ENCODE results near the gene ASCL2. TPM values are rescaled to one million over a fixed set of nuclear protein-coding genes. Genes with fewer than 3 reads are reported as not detected.

The ASCL2 gene
- total RNA-seq, 1 experiment from 2014 or later, result not detected

GRCh38 chr11:2272228-2272945, 2.0 kb upstream of the ASCL2 start:
- no peaks in the 10 kb centered on the region for H4K20me1 ChIP-seq (ENCODE audit: insufficient read depth, low read depth, low read length)
- no peak for DNase-seq
- H3K9me2 ChIP-seq (replicated peaks; ENCODE audit: insufficient read depth, low read length), result no peaks in the 10 kb centered on the region
- H3K27me3 ChIP-seq (ENCODE audit: low read length), result no peaks in the 10 kb centered on the region
- H3K79me2 ChIP-seq (ENCODE audit: low read length), result no peaks in the 10 kb centered on the region
- no peak overlapping the region for H2AFZ ChIP-seq (ENCODE audit: low read length)
- no peaks in the 10 kb centered on the region for H3K4me1 ChIP-seq (ENCODE audit: low read length)
- no peaks in the 10 kb centered on the region for H3K36me3 ChIP-seq (ENCODE audit: insufficient read depth, low read length)
- H3K9ac ChIP-seq (ENCODE audit: low read length), result no peak overlapping the region
- no peak overlapping the region for H3K27ac ChIP-seq (ENCODE audit: low read length)
- no peak overlapping the region for H3K4me2 ChIP-seq (ENCODE audit: low read depth, low read length, poor library complexity, severe bottlenecking)
- H3K4me3 ChIP-seq (ENCODE audit: low read length), result no peak overlapping the region
- no peaks in the 10 kb centered on the region for H3K9me3 ChIP-seq (ENCODE audit: low read length)

GRCh38 chr11:2271327-2272227, 1.2 kb upstream of the ASCL2 start:
- no peak overlapping the region for H3K4me2 ChIP-seq (ENCODE audit: low read depth, low read length, poor library complexity, severe bottlenecking)
- H3K79me2 ChIP-seq (ENCODE audit: low read length), result no peaks in the 10 kb centered on the region
- H3K27me3 ChIP-seq (ENCODE audit: low read length), result no peaks in the 10 kb centered on the region
- H3K27ac ChIP-seq (ENCODE audit: low read length), result no peak overlapping the region
- H3K9me3 ChIP-seq (ENCODE audit: low read length), result no peaks in the 10 kb centered on the region
- no peak overlapping the region for H3K4me3 ChIP-seq (ENCODE audit: low read length)
- no peaks in the 10 kb centered on the region for H3K36me3 ChIP-seq (ENCODE audit: insufficient read depth, low read length)
- H3K9me2 ChIP-seq (replicated peaks; ENCODE audit: insufficient read depth, low read length), result no peaks in the 10 kb centered on the region
- no peaks in the 10 kb centered on the region for H4K20me1 ChIP-seq (ENCODE audit: insufficient read depth, low read depth, low read length)
- no peaks in the 10 kb centered on the region for H3K4me1 ChIP-seq (ENCODE audit: low read length)
- H3K9ac ChIP-seq (ENCODE audit: low read length), result no peak overlapping the region
- no peak for DNase-seq
- no peak overlapping the region for H2AFZ ChIP-seq (ENCODE audit: low read length)

- Histone ChIP-seq H4K20me1 (ENCODE audit: insufficient read depth, low read depth, low read length) (no peaks in the 10 kb centered on the region), H3K79me2 (ENCODE audit: low read length) (no peaks in the 10 kb centered on the region), H3K27me3 (ENCODE audit: low read length) (no peaks in the 10 kb centered on the region), H3K9me2 (replicated peaks; ENCODE audit: insufficient read depth, low read length) (no peaks in the 10 kb centered on the region), H3K9ac (ENCODE audit: low read length) (no peak overlapping the region), H2AFZ (ENCODE audit: low read length) (no peak overlapping the region), H3K4me3 (ENCODE audit: low read length) (no peak overlapping the region), H3K4me1 (ENCODE audit: low read length) (peaks cover 2% of the 10 kb centered on the region), H3K27ac (ENCODE audit: low read length) (no peak overlapping the region), H3K9me3 (ENCODE audit: low read length) (no peaks in the 10 kb centered on the region), H3K36me3 (ENCODE audit: insufficient read depth, low read length) (no peaks in the 10 kb centered on the region), H3K4me2 (ENCODE audit: low read depth, low read length, poor library complexity, severe bottlenecking) (no peak overlapping the region)
- DNase-seq, result no peak
Measured at GRCh38 chr11:2271077-2271326, 614 bp upstream of the ASCL2 start.

- no peaks in the 10 kb centered on the region for H3K36me3 ChIP-seq (ENCODE audit: insufficient read depth, low read length)
- H3K9me3 ChIP-seq (ENCODE audit: low read length), result no peaks in the 10 kb centered on the region
- no peak overlapping the region for H3K4me2 ChIP-seq (ENCODE audit: low read depth, low read length, poor library complexity, severe bottlenecking)
- H3K4me1 ChIP-seq (ENCODE audit: low read length), result peaks cover 11% of the 10 kb centered on the region
- H3K9ac ChIP-seq (ENCODE audit: low read length), result no peak overlapping the region
- H3K27me3 ChIP-seq (ENCODE audit: low read length), result no peaks in the 10 kb centered on the region
- no peak overlapping the region for H3K4me3 ChIP-seq (ENCODE audit: low read length)
- no peaks in the 10 kb centered on the region for H3K9me2 ChIP-seq (replicated peaks; ENCODE audit: insufficient read depth, low read length)
- H2AFZ ChIP-seq (ENCODE audit: low read length), result no peak overlapping the region
- no peaks in the 10 kb centered on the region for H4K20me1 ChIP-seq (ENCODE audit: insufficient read depth, low read depth, low read length)
- H3K79me2 ChIP-seq (ENCODE audit: low read length), result no peaks in the 10 kb centered on the region
- no peak for DNase-seq
- H3K27ac ChIP-seq (ENCODE audit: low read length), result no peak overlapping the region
Measured at GRCh38 chr11:2269601-2270321, 627 bp downstream of the ASCL2 start.

- Histone ChIP-seq H3K27me3 (ENCODE audit: low read length) (no peaks in the 10 kb centered on the region), H3K9me3 (ENCODE audit: low read length) (no peaks in the 10 kb centered on the region), H3K9me2 (replicated peaks; ENCODE audit: insufficient read depth, low read length) (no peaks in the 10 kb centered on the region), H4K20me1 (ENCODE audit: insufficient read depth, low read depth, low read length) (no peaks in the 10 kb centered on the region), H3K4me1 (ENCODE audit: low read length) (peaks cover 11% of the 10 kb centered on the region), H3K4me2 (ENCODE audit: low read depth, low read length, poor library complexity, severe bottlenecking) (no peak overlapping the region), H3K9ac (ENCODE audit: low read length) (no peak overlapping the region), H3K27ac (ENCODE audit: low read length) (no peak overlapping the region), H2AFZ (ENCODE audit: low read length) (no peak overlapping the region), H3K4me3 (ENCODE audit: low read length) (no peak overlapping the region), H3K36me3 (ENCODE audit: insufficient read depth, low read length) (no peaks in the 10 kb centered on the region), H3K79me2 (ENCODE audit: low read length) (no peaks in the 10 kb centered on the region)
- DNase-seq, result no peak
Measured at GRCh38 chr11:2268729-2269600, 1.4 kb downstream of the ASCL2 start.

- H3K4me2 ChIP-seq (ENCODE audit: low read depth, low read length, poor library complexity, severe bottlenecking), result no peak overlapping the region
- peaks cover 11% of the 10 kb centered on the region for H3K4me1 ChIP-seq (ENCODE audit: low read length)
- H3K9ac ChIP-seq (ENCODE audit: low read length), result no peak overlapping the region
- H4K20me1 ChIP-seq (ENCODE audit: insufficient read depth, low read depth, low read length), result no peaks in the 10 kb centered on the region
- no peak overlapping the region for H3K27ac ChIP-seq (ENCODE audit: low read length)
- no peaks in the 10 kb centered on the region for H3K9me2 ChIP-seq (replicated peaks; ENCODE audit: insufficient read depth, low read length)
- no peak overlapping the region for H2AFZ ChIP-seq (ENCODE audit: low read length)
- no peaks in the 10 kb centered on the region for H3K27me3 ChIP-seq (ENCODE audit: low read length)
- H3K9me3 ChIP-seq (ENCODE audit: low read length), result no peaks in the 10 kb centered on the region
- no peak for DNase-seq
- H3K79me2 ChIP-seq (ENCODE audit: low read length), result no peaks in the 10 kb centered on the region
- H3K4me3 ChIP-seq (ENCODE audit: low read length), result no peak overlapping the region
- H3K36me3 ChIP-seq (ENCODE audit: insufficient read depth, low read length), result no peaks in the 10 kb centered on the region
Measured at GRCh38 chr11:2267851-2268728, 2.3 kb downstream of the ASCL2 start.

GRCh38 chr11:2267306-2267850, 3.0 kb downstream of the ASCL2 start:
- Histone ChIP-seq H3K4me2 (ENCODE audit: low read depth, low read length, poor library complexity, severe bottlenecking) (no peak overlapping the region), H3K27ac (ENCODE audit: low read length) (no peak overlapping the region), H3K36me3 (ENCODE audit: insufficient read depth, low read length) (no peaks in the 10 kb centered on the region), H3K9ac (ENCODE audit: low read length) (no peak overlapping the region), H3K9me2 (replicated peaks; ENCODE audit: insufficient read depth, low read length) (no peaks in the 10 kb centered on the region), H3K79me2 (ENCODE audit: low read length) (no peaks in the 10 kb centered on the region), H3K9me3 (ENCODE audit: low read length) (no peaks in the 10 kb centered on the region), H3K4me1 (ENCODE audit: low read length) (peaks cover 11% of the 10 kb centered on the region), H4K20me1 (ENCODE audit: insufficient read depth, low read depth, low read length) (no peaks in the 10 kb centered on the region), H3K27me3 (ENCODE audit: low read length) (no peaks in the 10 kb centered on the region), H2AFZ (ENCODE audit: low read length) (no peak overlapping the region), H3K4me3 (ENCODE audit: low read length) (no peak overlapping the region)
- no peak for DNase-seq

Measured in Karpas-422 (cell line).